SK-N-SH treated with all-trans-retinoic acid at 6 μM for 48 hours (cell line): ENCODE data around the gene OIT3.

Experiments
- ATAC-seq: fragments of 200-7000 bp; cut with Tn5 transposase; 3 replicates; pipeline ENCODE4 v1.9.1; 2020; ENCODE audit warnings: mild to moderate bottlenecking, moderate library complexity
- ARNTL ChIP-seq: fragments of 450-650 bp; formaldehyde crosslinking; IDR thresholded peaks from 2 replicates; pipeline ENCODE4 v1.5.0; 2020; ENCODE audit warnings: low read depth, mild to moderate bottlenecking, moderate library complexity, borderline replicate concordance
- BACH2 ChIP-seq: fragments of 250-450 bp; sonication (Bioruptor Pico); IDR thresholded peaks from 2 replicates; pipeline ENCODE4 v1.9.0; 2021; ENCODE audit warnings: mild to moderate bottlenecking, borderline replicate concordance
- CREB5 ChIP-seq: fragments of 250-450 bp; sonication (Bioruptor Pico); IDR thresholded peaks from 2 replicates; pipeline ENCODE4 v1.5.1; 2020; ENCODE audit warnings: low read depth, mild to moderate bottlenecking, moderate library complexity
- CSDC2 ChIP-seq: fragments of 250-450 bp; sonication (Bioruptor Pico); IDR thresholded peaks from 2 replicates; pipeline ENCODE4 v1.5.0; 2020; ENCODE audit warnings: mild to moderate bottlenecking, moderate library complexity
- CSRNP3 ChIP-seq: fragments of 250-450 bp; sonication (Bioruptor Pico); IDR thresholded peaks from 2 replicates; pipeline ENCODE4 v1.5.1; 2021; ENCODE audit warnings: mild to moderate bottlenecking, moderate library complexity
- ESRRG ChIP-seq: fragments of 250-450 bp; sonication (Bioruptor Pico); IDR thresholded peaks from 2 replicates; pipeline ENCODE4 v1.6.1; 2021; ENCODE audit warnings: mild to moderate bottlenecking
- GLIS3 ChIP-seq: fragments of 250-450 bp; sonication (Bioruptor Pico); IDR thresholded peaks from 2 replicates; pipeline ENCODE4 v1.5.0; 2020; ENCODE audit warnings: mild to moderate bottlenecking, moderate library complexity
- ISL1 ChIP-seq: fragments of 250-450 bp; sonication (Bioruptor Pico); IDR thresholded peaks from 2 replicates; pipeline ENCODE4 v2.1.2; 2022; ENCODE audit warnings: mild to moderate bottlenecking, moderate library complexity
- OSR1 ChIP-seq: fragments of 250-450 bp; sonication (Bioruptor Pico); IDR thresholded peaks from 2 replicates; pipeline ENCODE4 v1.8.0; 2022; ENCODE audit warnings: moderate library complexity, mild to moderate bottlenecking, inconsistent platforms
- PATZ1 ChIP-seq: fragments of 250-450 bp; sonication (Bioruptor Pico); IDR thresholded peaks from 2 replicates; pipeline ENCODE4 v1.8.0; 2020; ENCODE audit warnings: mild to moderate bottlenecking, moderate library complexity, borderline replicate concordance
- POU6F1 ChIP-seq: fragments of 250-450 bp; sonication (Bioruptor Pico); IDR thresholded peaks from 2 replicates; pipeline ENCODE4 v1.8.0; 2021; ENCODE audit warnings: low read depth, mild to moderate bottlenecking, moderate library complexity, borderline replicate concordance
- PPARA ChIP-seq: fragments of 250-450 bp; sonication (Bioruptor Pico); IDR thresholded peaks from 2 replicates; pipeline ENCODE4 v1.5.0; 2020; ENCODE audit warnings: mild to moderate bottlenecking, borderline replicate concordance
- RARB ChIP-seq: fragments of 250-450 bp; sonication (Bioruptor Pico); IDR thresholded peaks from 2 replicates; pipeline ENCODE4 v1.8.0; 2021; ENCODE audit warnings: mild to moderate bottlenecking, moderate library complexity
- SNAI2 ChIP-seq: fragments of 250-450 bp; sonication (Bioruptor Pico); IDR thresholded peaks from 2 replicates; pipeline ENCODE4 v1.5.0; 2020; ENCODE audit warnings: mild to moderate bottlenecking, moderate library complexity
- TCF4 ChIP-seq: fragments of 250-450 bp; sonication (Bioruptor Pico); IDR thresholded peaks from 2 replicates; pipeline ENCODE4 v1.8.0; 2021; ENCODE audit warnings: mild to moderate bottlenecking, moderate library complexity, borderline replicate concordance
- TSHZ2 ChIP-seq: fragments of 250-450 bp; sonication (Bioruptor Pico); IDR thresholded peaks from 2 replicates; pipeline ENCODE4 v1.5.0; 2020; ENCODE audit warnings: mild to moderate bottlenecking, moderate library complexity
- ZC3H10 ChIP-seq: fragments of 250-450 bp; sonication (Bioruptor Pico); IDR thresholded peaks from 2 replicates; pipeline ENCODE4 v1.5.1; 2021; ENCODE audit warnings: mild to moderate bottlenecking, moderate library complexity
- ZFP3 ChIP-seq: fragments of 250-450 bp; sonication (Bioruptor Pico); IDR thresholded peaks from 2 replicates; pipeline ENCODE4 v1.5.0; 2020; ENCODE audit warnings: mild to moderate bottlenecking, moderate library complexity
- ZFP30 ChIP-seq: fragments of 450-650 bp; formaldehyde crosslinking; IDR thresholded peaks from 2 replicates; pipeline ENCODE4 v1.5.0; 2022; ENCODE audit warnings: mild to moderate bottlenecking, moderate library complexity
- ZNF70 ChIP-seq: fragments of 450-650 bp; formaldehyde crosslinking; IDR thresholded peaks from 2 replicates; pipeline ENCODE4 v1.5.0; 2020; ENCODE audit warnings: mild to moderate bottlenecking, moderate library complexity
- ZNF8 ChIP-seq: fragments of 450-650 bp; formaldehyde crosslinking; IDR thresholded peaks from 2 replicates; pipeline ENCODE4 v1.5.0; 2020; ENCODE audit warnings: mild to moderate bottlenecking, moderate library complexity

The OIT3 gene

GRCh38 chr10:72886621-72887020 lies 6.9 kb upstream of the OIT3 start (continued):
- no peak for TF ChIP-seq PATZ1 (CRISPR knock-in tag)
- no peak for TF ChIP-seq PPARA (CRISPR knock-in tag)

- TF ChIP-seq GLIS3 (CRISPR knock-in tag) (no peak), ESRRG (CRISPR knock-in tag) (no peak), CSDC2 (CRISPR knock-in tag) (no peak), ZFP3 (CRISPR knock-in tag) (no peak), CSRNP3 (CRISPR knock-in tag) (no peak), ZFP30 (CRISPR knock-in tag) (no peak), ISL1 (CRISPR knock-in tag) (no peak), ZNF8 (CRISPR knock-in tag) (no peak), SNAI2 (no peak)
- ATAC-seq = no peak
These were observed 6.5 kb upstream of the OIT3 start for GRCh38 chr10:72887043-72887442.

GRCh38 chr10:72888151-72888638 lies 5.3 kb upstream of the OIT3 start:
- no peak for TF ChIP-seq OSR1 (CRISPR knock-in tag)
- TF ChIP-seq TSHZ2 = no peak
- TF ChIP-seq SNAI2 = no peak
- no peak for TF ChIP-seq CREB5 (CRISPR knock-in tag)
- no peak for TF ChIP-seq RARB (CRISPR knock-in tag)
- ATAC-seq = no peak

GRCh38 chr10:72889391-72889831 lies 4.1 kb upstream of the OIT3 start:
- no peak for TF ChIP-seq ESRRG (CRISPR knock-in tag)
- TF ChIP-seq BACH2 (CRISPR knock-in tag) = no peak
- no peak for TF ChIP-seq ZNF70 (CRISPR knock-in tag)
- no peak for TF ChIP-seq ZC3H10 (CRISPR knock-in tag)
- no peak for ATAC-seq

GRCh38 chr10:72890086-72890485 lies 3.5 kb upstream of the OIT3 start:
- ATAC-seq = no peak
- no peak for TF ChIP-seq PPARA (CRISPR knock-in tag)
- no peak for TF ChIP-seq ARNTL
- no peak for TF ChIP-seq TCF4 (CRISPR knock-in tag)
- TF ChIP-seq RARB (CRISPR knock-in tag) = no peak
- TF ChIP-seq ZNF8 (CRISPR knock-in tag) = no peak
- no peak for TF ChIP-seq BACH2 (CRISPR knock-in tag)
- no peak for TF ChIP-seq ZNF70 (CRISPR knock-in tag)
- no peak for TF ChIP-seq CREB5 (CRISPR knock-in tag)
- no peak for TF ChIP-seq PATZ1 (CRISPR knock-in tag)
- no peak for TF ChIP-seq ESRRG (CRISPR knock-in tag)
- TF ChIP-seq POU6F1 = no peak
